HTERT RPE-1 (cell line): ENCODE measurements around the gene SSH3.

Experiments used
- in situ Hi-C: fragments of 300-500 bp; cut with MboI; formaldehyde crosslinking; loops from 4 replicates; pipeline ENCODE4 v1.14.3; 2020; ENCODE audit warnings: low sequenced_read_pairs

Gene SSH3

DNA sequence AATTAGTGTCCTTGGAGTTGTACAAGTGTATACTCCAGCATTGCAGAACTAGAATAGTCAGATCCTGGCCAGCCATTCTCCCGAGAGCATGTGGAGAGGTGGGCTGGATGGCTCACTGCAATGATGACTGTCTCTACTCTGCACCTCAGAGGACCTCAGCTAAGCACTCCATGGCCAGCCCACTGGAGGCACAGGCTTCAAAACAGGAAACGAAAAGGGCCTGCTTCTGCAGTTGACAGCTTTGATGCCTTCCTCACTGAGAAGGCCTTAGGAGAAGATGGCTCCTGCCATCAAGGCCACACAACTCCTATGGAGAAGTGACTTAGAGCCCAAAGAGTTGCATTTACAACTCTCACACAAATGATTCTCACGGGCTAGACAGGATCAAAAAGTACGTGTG lies 40.9 kb downstream of the SSH3 start:
- in situ Hi-C loops, result no loop called here

DNA sequence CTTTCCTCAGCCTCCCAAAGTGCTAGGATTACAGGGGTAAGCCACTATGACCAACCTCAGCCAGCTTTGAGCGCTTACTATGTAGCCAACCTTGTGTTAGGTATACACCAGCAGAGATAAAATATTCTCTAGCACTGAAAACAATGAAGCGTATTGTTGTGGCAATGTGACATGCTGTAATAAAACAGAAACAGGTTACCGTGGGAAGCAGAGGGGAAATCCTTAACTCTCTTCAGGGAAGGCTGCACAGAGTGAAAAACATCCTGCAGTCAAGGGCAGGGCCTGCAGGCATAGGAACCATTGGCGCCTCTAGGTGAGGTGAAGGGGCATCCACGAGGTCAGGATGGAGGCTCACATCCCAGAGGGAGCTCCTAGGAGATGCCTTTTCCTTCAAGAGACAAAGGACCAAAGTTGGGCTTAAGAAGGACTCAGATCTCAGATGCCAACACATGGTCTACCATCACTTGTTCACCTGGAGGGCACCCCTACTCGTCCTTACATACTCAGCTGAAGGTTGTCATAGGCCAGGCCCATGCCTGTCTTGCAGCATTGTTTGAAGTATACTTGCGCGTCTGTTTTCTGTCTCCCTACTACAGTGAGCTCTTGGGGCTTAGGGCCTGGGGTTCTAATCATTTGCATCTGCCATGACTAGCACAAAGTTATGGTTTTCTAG lies 42.1 kb downstream of the SSH3 start:
- in situ Hi-C loops, result no loop called here

DNA sequence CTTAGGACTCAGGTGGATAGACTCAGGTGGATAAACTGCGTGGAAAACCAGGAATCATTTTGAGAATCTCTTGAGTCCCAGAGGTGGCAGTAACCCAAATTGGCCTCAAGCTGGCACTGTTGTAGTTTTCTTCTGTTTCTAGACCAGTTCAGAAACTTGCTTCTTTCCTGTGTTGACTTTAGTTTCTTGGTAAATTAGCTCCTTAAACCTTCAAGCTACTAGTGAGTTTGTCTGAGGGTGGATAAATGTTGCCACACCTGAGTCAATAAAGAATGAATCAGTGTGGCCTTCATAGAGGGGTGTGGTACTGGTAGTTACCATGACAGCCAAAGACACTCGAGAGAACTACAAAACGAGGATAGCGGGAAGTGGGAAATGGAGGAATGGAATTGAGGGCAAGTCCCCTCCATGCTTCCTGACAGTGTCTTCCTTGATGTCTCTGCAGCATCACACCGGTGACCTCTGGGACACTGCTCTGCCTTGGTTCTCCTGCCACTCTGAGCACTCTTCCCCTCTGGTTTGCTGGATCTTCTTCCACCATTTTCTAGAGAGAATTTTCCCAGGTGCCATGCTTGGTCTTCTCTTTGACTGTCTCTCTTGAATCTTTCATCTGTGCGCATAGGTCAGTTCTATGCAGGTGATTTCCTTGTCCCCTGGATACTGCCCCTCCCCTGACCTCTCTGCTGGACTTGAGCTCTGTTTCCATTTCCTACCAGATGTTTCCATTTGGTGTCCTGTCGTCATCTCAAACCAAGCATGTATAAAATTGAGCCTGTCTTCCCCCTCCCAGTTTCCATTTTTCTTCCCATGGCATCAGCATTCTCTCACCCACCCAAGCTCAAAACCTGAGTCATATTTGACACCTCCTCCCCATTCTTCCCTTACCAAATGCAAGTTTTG lies 42.8 kb downstream of the SSH3 start:
- in situ Hi-C loops, result no loop called here

DNA sequence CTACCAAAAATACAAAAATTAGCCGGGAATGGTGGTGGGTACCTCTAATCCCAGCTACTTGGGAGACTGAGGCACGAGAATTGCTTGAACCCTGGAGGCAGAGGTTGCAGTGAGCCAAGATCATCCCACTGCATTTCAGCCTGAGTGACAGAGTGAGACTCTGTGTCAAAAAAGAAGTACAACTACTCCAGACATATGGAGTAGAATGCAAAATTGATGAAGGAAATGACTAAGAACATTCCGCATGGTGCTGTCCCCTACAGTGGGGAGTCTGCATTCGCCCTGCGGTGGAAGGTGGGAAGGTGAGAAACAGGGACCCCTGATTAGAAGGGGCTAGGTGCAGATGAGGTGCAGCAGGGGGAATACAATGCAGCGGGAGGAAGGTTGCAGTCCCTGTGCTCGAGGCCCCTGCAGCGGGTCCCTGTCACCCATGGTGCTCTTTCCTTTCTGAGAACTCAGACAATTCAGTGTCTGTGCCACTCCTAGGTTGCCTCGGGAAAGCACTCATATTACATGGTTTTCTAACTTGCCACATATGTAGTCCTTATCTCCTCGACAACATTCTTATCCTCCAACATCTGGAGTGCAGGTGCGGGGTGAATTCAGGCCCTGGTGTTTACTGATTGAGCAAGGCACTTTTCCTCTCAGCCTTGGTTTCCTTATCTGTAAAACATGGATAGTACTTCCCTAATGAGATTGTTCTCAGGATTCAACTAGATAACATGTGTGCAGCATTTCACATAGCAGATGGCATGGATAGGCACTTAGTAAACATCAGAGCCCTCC lies 44.8 kb downstream of the SSH3 start:
- in situ Hi-C loops, result no loop called here

DNA sequence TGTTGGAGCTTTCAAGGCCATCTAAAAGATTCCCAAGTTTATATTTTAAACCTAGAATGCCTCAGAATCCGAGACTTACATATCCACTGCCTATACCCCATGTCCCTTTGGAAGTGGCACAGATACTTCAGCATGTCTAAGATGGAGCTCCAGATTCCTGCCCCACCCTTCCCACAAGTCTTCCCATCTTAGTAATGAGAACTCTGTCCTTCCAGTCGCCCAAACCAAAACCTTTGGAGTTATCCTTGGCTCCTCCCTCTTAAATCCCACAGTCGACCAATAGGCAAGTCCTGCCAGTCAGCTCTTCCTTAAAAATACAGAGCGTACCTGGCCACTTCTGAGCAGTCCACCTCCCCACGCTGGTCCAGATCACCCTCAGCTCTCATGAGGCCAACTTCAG lies 45.7 kb downstream of the SSH3 start:
- in situ Hi-C loops, result no loop called here

DNA sequence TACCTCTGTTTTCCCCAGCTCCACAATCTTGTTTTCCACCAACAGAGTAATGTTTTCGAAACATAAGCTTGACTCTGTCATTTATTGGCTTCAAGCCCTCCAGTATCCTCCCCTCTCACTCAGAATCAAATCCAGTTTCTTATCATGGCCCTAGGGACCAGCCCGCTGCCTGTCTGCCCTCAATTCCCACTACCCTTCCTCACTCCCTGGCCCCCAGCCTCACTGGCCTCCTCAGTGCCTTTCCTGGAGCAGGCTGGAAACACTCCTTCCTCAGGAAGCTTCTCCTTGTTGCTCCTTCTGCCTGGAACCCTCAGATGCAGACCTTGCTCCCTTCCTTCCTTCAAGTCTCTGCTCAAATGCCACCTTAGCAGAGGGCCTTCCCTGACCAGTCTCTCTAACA lies 46.1 kb downstream of the SSH3 start:
- in situ Hi-C loops, result no loop called here

DNA sequence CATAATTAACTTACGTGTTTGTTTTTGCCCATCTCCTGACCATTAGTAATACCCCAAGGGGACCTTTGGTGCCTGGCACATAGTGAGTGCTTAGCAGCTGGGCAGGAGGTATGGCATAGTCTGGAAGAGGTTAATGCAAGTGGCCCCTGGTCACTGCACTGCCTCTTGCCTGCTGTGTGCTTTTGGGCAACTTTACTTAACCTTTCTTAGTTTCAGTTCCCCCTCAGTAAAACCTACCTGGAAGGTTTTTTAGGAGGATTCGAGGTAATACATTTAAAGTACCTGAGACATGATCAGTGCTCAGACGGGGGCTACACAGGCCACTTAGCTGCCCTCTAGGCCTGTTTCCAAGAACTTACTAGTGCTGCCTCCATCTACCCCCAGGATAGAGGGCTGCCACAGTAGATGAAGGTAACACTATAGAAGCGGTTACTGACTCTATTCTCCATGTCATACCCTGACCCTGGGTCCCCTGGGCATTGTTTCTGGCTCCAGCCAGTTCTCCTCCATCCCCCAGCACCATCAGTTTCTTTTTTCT lies 46.7 kb downstream of the SSH3 start:
- in situ Hi-C loops, result no loop called here

DNA sequence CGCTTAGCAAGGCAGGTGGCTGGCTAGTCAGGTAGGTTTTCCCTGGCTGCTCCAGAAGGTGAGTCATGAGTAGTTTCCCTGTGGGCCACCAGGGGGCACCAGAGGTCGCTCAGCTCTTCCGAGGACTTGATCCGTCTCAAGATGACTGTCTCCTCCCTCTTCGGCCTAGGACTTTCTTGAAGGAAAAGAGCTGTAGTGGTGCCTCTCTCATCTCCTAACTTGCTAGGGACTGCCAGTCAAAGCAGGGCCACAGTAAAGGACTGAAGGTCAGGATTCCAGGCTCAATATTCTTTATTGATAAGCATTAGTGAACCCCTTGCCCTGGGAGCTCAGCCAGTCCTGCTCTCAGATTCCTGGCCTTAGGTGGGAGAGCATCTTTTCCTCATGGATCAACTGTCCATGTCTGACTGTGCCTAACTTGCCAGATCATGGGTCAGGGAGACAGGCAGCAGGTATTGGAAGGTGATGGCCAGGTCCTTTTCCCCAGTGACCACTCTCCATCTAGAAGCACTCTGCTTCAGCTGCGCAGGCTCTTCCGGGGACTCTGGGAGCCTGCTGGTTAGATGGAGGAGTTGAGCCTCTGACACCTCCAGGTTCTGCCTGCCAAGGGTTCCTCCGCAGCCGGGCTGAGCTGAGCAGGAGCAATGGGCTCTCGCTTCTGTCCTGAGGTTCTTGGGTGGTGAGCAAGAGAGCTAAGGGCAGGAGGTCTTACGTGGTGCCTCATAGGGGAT lies 48.1 kb downstream of the SSH3 start:
- in situ Hi-C loops, result no loop called here

DNA sequence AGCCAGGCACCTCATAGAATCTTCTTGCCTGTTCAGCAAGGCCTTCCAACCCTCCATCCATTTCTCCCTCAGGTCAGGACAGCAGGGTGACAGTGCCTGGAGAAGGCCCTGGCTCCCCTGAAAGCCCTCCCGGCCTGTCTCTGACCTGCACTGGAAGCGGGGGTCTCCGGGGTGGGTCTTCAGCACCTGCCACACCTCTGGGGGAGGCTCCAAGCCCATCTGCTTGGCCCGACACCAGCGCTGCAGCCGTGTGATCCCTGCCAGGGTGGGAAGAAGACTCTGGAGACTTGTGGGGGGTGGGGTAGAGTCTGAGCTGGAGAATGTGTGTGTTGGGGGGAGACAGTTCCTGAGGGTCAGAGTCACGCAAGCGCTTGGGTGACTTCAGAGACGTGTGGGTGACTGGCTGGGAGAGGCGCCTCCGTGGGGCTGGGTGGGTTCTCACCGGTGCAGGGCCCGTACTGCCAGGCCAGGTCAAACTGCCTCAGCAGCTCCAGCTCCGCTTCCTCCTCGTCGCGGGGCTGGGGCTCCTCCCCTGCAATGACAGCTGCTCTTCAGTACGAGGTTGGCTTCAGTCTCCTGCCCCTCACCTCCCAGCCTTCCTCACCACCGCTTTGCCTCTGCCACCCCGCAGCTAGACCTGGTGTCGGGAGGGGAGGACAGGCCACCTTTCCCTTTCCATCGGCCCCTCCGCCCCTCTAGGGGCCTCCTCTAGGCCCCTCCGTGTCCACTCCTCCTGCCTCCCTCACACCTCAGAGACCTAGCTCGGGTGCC lies 49.4 kb downstream of the SSH3 start:
- in situ Hi-C loops, result no loop called here

DNA sequence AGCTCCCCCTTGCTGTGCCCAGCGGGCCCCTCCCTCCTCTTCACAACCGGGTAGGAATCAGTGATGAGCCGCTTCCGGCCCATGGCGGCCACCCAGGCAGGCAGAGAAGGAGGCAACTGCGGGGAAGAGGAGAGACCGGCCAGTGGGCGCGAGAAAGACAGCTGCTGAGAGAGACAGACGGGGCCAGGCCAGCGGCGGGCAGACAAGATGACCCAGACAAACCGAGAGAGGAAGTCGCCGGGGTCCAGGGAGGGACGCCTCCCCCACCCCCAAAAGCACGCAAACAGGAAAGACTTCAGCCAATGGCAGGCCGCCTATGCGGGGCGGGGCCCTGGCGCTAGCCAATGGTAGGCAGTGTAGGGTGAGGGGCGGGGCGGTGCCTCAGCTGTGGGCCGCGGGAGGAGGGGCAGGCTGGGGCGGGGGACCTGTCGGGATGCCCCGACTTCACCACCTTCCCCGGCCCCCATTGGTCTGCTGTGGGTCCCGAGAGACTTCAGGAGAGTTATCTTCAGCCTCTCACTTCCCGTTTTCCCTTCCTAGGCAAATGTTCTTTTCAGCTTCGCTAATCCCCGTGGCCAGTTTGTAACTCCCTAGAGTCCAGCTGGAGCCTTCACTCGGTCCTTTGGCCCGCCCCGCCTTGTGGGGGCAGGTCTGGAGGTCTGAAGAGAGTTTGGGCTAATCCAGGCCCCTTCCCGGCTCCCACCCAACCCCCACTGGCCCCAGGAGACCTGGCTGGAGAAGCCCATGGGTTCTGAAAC lies 50.2 kb downstream of the SSH3 start, which contains the start of gene POLD4:
TSS of gene POLD4 (minus strand) at position 230 of the 758 bp plus-strand sequence. CDS start at position 83, 147 bp downstream.
- in situ Hi-C loops, result no loop called here

DNA sequence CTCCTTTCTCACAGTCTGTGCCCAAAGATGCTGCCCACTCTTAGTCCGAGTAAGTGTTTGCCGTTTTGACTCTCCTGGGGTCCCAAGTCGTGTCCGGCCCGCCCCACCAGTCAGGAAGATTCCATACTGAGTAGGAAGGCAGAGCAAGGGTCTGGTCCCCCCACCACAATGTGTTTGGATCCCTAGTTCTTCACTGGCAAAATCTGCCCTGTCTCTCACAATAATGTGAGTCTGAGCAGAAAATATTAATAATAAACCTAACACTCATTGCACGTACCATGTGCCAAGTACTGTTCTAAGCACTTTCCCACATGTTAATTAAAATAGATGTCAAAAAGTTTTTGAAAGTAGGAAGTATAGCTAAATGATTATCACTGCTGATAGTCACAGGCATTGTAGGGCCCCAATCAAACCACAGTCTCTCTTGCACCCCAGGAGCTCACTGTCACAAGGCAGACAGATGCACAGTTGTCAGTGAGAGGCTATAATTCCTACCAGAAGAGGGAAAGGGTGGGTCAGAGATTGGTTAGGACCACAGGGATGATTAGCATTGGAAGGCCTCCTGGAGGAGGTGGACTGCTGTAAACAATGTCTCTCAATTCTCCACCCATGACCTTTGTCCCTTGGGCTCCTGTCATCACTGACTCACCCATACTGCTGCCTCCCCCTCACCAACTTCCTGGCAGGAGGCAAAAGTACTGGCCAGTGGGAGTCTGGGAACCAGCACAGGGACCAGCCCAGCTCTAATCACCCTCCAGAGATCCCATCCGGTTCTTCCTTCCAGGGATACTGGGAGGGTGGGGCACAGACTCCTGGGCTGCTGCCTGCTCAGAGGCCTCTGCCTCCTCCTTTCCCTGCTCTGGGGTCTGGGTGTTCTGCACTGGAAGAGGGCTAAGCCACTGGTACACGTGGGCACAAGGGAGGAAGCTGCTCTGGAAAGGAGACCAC lies 51.0 kb downstream of the SSH3 start:
- in situ Hi-C loops, result no loop called here

DNA sequence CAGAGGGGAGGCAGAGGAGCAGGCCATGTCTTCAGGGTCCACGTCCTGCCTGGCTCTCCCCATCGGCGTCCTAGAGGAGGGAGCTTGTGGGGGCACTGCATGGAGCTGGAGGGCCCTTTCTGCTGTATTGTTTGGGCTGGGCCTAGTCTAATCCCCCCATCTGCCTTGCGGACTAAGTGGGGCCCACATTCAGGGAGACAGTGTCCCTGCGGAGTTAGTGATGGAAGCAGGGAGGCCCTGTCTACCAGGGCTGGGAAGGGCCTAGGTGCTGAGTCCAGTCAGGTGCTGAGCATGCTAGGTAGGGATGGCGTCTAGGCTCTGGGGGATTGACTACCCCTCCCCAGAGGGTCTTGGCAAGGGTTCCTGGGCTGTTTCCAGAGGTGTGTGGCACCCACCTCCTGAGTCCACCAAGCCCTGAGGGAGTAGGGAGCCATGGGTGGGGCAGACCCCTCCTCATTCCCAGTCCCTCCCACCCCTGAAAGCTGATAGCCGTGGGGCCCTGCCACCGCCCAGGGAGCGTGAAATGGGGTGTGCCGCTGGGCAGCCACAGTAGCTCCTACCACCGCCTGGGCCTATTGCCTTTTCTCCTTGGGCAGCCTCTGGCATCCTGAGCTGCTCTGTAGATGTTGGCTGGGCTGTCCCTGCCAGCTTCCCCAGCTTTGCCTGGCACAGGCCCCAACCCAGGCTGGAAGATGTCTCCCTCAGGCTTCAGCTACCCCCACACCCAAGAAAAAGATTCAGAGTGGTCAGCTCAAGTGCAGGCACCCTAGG lies 51.9 kb downstream of the SSH3 start:
- in situ Hi-C loops, result no loop called here

DNA sequence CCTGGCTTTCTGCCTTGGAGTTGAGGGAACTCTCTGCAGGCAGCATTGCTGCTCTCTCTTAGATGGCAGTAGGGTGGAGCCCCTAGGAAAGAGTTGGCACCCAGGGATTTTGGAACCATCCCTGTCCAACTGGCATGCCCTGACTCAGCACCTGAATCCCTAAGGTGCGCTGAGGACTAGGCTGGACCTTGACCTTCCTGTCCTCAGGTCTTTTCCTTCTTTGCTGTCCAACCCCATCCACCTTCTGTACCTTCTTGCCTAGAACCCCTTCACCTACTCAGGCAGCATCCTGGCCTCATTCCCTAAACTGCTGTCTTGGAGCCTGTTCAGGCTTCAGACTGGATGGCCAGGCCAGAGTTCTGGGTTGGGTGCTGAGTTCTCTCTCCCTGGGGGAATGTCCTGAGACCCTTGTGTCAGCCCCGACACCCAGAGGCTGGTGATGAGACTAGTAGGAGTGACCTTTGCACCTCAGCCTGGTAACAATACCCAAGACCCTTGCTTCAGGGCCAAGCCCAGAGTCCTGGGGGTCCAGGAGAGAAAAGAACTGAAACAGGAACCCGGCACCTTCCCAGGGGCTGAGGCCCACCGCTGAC lies 52.6 kb downstream of the SSH3 start:
- in situ Hi-C loops, result no loop called here

DNA sequence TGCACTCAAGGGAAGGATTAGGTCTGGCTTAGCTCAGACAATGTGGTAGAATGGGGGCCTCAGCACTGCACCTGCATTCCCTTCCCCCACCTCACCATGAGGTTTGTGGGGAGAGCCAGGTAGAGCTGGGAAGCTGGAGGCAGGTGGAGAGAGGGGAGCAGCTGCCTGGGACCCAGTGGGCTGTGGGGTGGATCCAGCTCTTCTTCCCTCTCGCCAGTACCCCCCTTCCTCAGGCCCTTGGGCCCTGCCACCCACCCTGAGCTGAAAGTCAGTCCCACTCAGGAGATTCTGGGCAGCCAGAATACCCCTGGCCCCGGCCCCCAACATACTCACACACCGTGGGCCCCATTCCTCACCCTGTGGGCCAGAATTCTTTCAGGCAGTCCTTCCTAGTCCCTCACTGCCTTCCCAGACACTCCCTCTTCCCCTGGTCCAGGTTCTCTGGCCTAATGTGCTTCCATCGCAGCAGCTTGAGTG lies 53.1 kb downstream of the SSH3 start:
- in situ Hi-C loops, result no loop called here

DNA sequence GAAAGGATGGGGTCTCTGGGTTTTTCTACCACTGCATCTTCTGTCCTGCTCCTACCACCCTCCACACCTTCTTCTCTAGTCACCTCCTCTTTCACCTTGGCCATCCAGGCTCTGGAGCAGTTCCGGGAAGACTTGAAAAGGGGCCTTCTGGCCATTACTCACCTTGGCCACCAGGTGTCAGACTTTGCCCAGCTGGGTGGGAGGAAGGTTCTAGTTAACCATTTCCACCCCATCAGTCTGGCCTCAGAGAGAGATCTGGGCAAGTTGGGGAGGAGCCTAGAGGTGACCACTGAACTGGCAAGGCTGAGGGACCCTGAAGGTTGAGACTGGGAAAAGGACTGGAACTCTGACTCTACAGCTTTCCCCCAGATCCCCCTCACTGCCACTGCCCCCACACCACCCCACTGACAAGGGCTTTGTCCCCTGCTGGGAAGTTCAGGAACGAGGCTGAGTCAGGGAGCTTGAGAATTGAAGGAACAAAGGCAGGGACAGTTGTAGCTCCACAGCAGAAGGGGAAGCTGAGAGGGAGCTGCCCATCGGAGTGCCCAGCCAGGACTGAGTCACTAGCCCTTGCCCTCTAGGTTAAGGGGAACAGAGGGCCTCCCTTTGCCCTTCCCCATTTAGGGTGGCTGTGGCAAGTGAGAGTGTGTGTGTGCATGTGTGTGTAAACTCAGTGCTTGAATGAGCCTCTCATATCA lies 53.7 kb downstream of the SSH3 start:
- in situ Hi-C loops, result no loop called here
